ENCODE measurements around the gene CLMN.
A peak's percentile ranks its signal among the peaks of the same experiment; 100 is the strongest.

CLMN gene

DNA sequence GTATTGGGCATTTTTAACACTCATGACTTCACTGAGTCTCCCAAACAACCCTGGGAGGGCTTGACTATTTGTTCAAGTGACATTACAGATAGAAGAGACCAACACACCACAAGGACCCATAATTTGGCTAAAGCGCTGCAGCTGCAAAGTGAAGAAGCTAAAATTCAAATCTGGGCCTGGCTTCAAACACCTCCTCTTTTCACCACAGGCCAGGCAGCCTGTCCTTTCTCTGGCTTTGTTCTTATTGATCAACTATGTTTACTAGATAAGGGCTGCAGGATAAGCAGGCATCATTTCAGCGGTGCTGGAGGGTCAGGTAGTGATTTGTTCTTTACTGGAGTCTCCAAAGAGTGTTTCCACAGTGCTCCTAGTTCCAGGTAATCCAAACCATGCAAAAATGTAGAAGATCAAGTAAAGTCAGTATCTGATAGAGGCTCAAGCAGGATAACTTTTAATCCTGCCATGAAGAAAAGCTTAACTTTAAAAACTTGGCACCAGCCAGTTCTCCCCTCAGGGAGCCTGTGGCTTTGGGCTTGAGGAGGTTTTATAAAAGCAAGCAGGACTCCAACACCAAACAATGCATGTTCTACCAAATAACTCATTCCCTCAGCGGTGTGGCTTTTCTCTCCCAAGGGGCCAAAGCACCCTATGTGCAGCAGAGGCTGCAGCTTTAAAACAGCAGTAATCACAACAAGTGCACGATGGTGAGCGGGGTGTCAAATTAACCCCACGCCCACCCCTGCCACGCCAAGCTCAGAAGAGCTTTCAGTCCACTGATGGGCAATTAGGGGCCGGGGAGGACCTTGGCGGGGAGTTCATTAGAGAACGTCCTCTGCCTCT, 16.8 kb downstream of the CLMN start:
- DNase-seq, result no peak

- no peak for DNase-seq
Measured at GRCh38 chr14:95301527-95302187, 18.1 kb downstream of the CLMN start.

DNA sequence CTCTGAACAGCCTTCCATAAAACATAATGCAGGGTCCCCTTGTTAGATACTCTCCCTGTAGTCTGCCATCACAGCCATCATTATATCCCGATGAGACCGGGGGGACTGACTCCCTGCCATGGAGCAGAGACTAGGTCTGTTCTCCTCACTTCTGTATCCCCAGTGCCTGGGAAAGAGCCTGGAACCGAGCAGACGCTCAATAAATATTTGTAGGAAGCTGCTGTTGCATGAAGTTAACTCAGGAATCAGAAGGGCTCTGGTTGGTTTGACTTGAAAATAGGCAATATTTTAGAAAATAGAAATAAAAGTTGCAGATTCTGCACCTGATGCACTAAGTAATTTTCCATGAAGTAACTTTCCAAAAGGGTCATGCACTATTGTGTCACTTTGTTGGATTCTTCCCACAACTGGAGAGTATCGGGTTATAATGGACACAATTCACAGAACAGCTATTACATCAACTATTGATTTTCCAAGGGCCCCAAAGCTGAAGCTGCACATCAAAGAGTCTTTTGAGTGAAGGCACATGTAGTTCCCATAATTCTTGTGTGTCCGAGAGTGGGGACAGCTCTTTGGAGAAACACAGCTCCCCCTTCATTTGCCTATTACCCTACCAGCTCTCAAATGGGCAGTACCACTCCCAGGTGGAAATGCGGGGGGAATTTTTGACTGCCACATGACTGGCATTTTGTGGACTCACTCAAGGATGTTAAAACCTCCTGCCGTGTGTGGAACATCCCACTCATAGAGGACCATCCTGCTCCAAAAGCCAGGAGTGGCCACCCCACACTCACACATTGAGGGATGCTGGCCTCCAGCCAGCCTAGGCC, 18.8 kb downstream of the CLMN start:
- DNase-seq, result peak in 9 of 14 donors; percentile 26 to 71 (median 54)

- DNase-seq, result no peak
Measured at GRCh38 chr14:95300002-95300696, 19.6 kb downstream of the CLMN start.

DNA sequence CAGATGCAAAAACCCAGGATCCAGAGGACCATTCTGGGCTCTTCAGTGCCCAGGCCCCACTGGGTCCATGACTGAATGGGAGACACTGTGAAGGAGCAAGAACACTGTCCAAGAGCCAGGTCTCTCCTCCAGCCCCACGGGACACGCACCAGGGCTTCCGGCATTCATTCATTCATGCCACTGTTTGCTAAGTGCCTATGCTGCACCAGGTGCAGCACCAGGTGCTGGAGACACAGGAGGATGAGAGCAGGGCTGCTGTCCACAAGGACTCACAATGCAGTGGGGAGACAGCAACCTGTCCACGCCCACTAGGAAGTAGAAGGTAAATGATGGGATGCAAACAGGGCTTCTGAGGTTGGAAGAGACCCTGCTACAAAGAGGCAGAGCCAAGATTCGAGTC, 20.4 kb downstream of the CLMN start:
- no peak for DNase-seq

GRCh38 chr14:95297832-95298231, 21.9 kb downstream of the CLMN start:
- DNase-seq, result peak in 2 of 14 donors; percentile 38 to 49

DNA sequence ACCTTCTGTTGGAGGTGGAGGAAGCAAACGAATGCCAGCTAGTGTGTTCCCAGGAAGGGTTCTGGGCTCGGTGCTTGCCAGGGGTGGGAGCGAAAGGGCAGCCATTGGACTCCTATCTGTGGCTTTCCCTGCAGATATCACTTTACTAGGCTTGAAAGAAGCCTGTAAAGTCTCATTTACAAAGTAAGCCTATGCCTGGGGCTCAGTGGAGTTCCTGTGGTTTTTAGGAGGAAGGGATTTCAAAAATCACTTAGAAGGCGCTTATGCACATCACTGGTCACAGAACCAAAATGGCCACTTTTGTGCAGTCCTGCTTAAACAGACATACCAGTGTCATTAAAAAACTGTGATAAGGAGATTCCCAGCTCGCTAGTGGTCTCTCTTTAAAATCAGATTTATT, 22.7 kb downstream of the CLMN start:
- DNase-seq, result no peak

DNA sequence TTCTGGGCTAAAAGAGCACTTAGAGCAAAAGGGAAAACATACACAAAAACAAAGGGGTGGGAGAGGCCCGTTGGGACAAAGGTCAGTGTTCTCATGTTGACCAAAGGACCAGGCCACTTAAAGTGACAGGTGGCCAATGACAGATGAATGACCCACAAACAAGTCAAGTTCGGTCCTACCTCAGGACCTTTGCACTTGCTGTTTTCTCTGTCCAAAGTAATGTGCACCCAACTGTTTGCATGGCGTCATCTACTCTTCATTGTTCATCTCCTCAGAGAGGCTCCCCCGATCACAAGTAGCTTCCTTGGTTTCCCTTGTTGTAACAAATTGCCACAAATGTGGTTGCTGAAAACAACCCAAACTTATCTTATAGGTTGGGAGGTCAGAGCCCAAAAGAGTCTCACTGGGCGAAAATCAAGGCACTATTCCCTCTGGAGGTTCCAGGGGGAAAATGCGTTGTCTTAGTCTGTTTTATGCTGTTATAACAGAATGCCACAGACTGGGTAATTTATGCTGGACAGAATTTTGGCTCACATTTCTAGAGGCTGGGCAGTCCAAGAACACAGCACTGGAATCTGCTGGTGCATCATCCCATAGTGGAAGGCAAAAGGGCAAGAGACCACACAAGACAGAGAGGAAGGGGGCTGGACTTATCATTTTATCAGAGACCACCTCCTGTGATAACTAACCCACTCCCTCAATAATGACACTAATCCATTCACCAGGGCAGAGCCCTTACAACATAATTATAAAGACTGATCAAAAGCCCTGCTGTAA, 23.9 kb downstream of the CLMN start:
- no peak for DNase-seq

DNA sequence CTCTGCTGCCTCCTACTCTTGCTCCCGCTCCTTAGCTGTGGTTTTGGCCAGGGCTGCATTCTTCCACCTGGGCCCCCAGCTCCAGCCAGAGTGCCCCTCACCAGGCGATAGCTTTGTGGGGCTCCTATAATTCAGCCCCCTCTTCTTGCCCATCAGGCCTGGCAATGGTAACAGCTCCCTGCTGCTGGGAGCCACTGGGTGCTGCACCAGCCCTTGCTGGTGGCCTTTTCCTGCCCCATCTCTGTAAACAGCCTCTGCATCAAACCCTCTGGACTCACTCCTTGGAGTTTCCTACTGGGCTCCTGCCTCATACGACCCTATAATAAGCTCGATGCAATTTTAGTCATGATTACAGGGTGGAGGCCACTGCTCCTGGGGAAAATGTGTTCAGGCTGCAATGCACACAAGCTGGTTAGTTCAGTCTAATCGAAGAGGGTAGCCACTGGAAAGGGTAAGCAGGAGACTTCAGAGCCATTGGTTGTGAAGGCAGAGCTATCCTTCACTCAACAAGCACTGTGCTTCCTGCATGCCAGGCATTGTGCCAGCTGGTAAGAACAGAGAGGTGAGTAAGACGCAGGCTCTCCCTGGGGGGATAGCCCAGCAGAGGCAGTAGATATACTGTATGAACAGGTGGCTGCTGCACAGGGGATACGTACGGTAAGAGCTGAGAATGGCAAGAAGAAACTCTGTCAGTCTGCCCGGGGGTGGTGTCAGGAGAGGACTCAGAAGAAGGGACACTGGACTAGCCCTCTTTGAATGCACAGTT, 24.7 kb downstream of the CLMN start:
- no peak for DNase-seq

GRCh38 chr14:95294320-95294719, 25.4 kb downstream of the CLMN start:
- DNase-seq, result no peak

DNA sequence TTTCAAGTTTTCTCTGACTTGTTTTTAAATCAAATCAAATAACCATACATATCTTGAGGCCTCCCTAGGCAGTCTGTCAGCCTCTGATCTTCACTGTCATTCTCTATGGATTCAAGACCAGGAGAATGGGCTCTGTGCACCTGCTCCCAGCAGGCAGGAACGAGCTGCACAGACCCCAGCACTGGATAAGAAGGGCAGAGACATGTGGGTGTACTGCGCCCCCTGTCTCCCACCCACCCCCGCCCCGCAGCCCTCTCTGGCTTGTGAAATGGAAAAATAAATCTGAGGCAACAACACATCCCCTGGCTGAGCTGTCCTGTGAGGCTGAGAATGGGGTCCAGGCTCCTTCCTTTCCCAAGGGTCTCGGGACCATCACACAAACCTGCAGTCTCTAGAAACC, 26.3 kb downstream of the CLMN start:
- no peak for DNase-seq

DNA sequence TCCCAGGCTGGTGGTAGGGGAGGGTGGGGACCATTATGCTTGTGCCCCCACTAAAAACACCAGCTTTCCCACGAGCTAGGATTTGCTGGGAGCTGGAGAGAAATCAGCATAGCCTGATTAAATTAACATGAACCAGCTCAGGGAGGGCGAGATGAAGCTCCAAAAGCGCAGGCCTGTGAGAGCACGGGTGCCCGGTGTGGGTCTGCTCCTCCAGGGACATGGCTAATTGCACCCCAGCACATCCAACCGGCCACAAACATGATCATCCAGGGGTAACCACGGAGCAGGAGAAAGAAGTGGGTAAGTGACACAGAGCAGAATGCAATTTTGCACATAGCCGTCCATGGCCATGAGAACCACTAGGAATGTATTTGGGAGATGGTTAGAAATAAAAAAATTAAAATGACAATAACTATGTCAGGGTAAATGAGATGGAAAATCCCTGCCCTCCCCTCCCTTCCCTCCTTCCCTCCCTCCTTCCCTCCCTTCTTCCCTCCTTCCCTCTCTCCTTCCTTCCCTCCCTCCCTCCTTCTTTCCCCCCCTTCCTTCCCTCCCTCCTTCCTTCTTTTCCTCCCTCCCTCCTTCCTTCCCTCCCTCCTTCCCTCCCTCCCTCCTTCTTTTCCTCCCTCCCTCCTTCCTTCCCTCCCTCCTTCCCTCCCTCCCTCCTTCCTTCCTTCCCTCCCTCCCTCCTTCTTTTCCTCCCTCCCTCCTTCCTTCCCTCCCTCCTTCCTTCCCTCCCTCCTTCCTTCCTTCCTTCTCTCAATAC, 26.9 kb downstream of the CLMN start:
- DNase-seq, result no peak

DNA sequence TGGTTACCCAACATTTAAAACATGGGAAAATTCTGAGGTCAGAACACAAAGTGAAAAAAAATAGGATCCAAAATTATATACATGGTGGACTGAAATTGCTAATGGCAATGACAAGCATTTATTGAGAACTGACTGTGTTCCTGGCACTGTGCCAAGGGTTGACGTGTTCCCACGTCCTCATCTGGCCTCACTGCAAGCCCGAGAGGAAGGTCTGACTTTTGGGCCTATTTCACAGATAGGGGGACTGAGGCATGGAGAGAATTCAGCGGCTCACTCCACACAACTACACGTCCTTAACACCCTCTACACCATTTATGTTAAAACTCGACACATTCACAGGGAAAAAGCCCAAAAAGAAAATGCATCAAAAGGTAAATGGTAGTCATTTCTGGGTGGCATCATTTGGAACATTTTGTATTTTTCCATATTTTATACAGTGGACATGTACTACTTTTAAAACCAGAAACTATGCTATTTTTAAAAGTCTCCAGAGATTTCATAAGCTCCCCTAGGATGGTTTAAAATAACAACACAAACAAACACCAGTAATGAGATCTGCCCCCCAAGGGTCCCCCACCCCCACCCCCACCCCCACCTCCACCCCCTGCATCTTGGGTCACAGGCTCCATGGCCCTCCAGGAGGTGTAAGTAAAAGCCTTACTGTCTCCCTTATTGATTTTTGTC, 27.7 kb downstream of the CLMN start:
- peak in 2 of 14 donors; percentile 22 to 26 for DNase-seq

DNA sequence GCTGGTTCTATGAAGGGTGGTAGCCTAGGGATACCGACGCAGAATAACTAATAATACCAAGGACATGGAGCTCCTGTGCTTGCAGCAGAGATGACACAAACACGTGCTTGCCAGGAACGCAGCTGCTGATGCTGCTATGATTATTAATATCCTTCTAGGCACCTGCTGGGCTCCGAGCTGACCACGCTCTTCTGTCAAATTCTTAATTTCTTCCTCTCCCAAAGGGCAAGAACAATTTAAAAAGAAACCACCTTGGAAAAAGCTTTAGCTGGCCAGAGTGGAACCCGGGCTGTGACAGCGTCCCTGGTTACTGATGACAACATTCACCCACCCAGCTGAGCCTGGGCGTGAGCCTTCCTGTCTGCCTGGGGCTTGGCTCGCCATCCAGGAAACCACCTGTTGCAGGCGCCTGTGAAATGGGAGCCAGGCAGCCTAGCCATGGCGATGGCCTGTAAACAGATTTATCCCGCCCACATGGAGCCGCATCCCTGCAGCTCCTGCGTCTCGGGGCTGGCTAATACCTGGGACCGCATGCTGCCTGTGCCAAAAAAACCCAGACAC, 28.8 kb downstream of the CLMN start:
- DNase-seq, result peak in 1 of 14 donors; percentile 10

DNA sequence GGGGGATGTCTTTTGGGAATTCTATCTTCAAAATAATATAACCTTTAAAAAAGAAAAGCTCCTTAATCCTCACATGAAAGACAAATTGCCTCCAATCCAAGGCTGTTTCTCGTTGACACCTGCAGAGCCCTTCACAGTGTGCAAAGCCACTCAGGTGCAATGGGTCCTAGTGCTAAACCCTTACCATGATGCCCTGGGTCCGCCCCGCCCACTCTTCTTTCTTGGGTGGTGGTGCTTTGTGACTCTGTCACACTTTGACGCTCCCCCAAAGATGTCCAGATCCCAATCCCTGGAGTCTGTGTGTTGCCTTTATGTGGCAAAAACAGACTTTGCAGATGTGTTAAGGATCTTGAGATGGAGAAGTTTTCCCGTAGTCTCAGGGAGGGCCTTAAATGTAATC, 29.7 kb downstream of the CLMN start:
- DNase-seq, result no peak

DNA sequence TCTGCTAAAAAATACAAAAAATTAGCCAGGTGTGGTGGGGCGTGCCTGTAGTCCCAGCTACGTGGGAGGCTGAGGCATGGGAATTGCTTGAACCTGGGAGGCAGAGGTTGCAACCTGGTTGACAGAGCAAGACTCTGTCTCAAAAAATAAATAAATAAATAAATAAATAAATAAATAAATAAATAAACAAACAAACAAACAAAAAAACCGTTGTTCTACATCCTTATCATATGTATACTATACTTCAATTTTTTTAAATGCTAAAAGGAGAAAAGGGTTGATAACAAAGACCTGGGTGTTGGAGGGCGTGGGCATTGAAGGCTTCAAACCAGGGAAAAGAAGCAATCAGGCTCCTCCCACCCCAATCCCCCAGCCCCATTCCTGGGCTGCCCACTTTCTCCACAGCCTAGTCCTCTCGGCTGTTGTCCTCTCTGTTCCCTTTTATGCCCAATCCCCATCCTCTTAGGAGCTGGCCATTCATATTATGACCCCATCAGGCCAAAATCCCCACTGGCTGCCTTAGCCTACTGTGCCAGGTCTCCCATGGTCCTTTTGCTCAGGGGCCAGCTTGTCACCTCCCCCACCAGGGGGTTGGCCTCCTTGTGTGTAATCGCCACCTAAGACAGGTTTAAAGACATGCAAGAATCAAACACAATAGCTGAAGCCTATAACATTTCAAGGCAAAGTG, 30.2 kb downstream of the CLMN start:
- no peak for DNase-seq

GRCh38 chr14:95288672-95289322, 30.9 kb downstream of the CLMN start:
- DNase-seq, result no peak

- no peak for DNase-seq
Measured at GRCh38 chr14:95287176-95287754, 32.4 kb downstream of the CLMN start.
